Measurements from ENCODE around the gene ZNF878. TPM values are rescaled to one million over a fixed set of nuclear protein-coding genes. Genes with fewer than 3 reads are reported as not detected.

The ZNF878 gene
- total and polyA plus RNA-seq, 2 of the 8 experiments (the other 6 are each of a cell fraction or from before 2014, with no cell fraction given), result 0.91 to 9.1 TPM

GRCh38 chr19:12035220-12036172 lies 17.3 kb downstream of the ZNF878 start, which contains the start of gene ZNF433:
Gene ZNF433 (minus strand): TSS chr19:12035679. CDS start chr19:12035539, 140 bp downstream.
- H3K36me3 ChIP-seq (ENCODE audit: control insufficient read depth in 2 of 4, insufficient read depth in 4 of 4, low read length in 3 of 4), result peaks cover 0 to 2% (median 0%) of the 10 kb centered on the region in 4 experiments; a peak in 1 of 8 replicates
- H2AFZ ChIP-seq (ENCODE audit: low read length), result peak within 1 kb of the TSS; percentile 85; the same call in 1 of the 2 replicates
- H3K23me2 ChIP-seq (ENCODE audit: low read depth, low read length), result peaks cover 6% of the 10 kb centered on the region
- H2BK15ac ChIP-seq (ENCODE audit: low read length), result no peak within 1 kb of the TSS
- peak within 1 kb of the TSS; percentile 40 for H3K56ac ChIP-seq (replicated peaks; ENCODE audit: insufficient read length, low read depth, low read length)
- no peaks in the 10 kb centered on the region for H3K79me2 ChIP-seq (ENCODE audit: control insufficient read depth in 1 of 2, insufficient read depth in 2 of 2, low read length in 2 of 2)
- no peak within 1 kb of the TSS for H2BK120ac ChIP-seq (replicated peaks; ENCODE audit: low read depth, low read length)
- H3K4me2 ChIP-seq (ENCODE audit: insufficient read depth in 1 of 2, low read depth in 2 of 2, low read length in 2 of 2), result peak within 1 kb of the TSS; percentile 77 to 90
- H3K79me1 ChIP-seq (ENCODE audit: low read depth, low read length), result no peaks in the 10 kb centered on the region
- peak within 1 kb of the TSS; percentile 100; the same call in 1 of the 2 replicates for H4K8ac ChIP-seq (ENCODE audit: extremely low read depth, insufficient read depth, low read length)
- peak; percentile 65 for FAIRE-seq
- H3K9ac ChIP-seq (replicated peaks in 1 of 4; ENCODE audit: extremely low read depth in 1 of 4, low read depth in 3 of 4, low read length in 3 of 4), result peak within 1 kb of the TSS; percentile 9 to 84 (median 80)
- peak within 1 kb of the TSS; percentile 58 to 81 (median 80) for H3K4me3 ChIP-seq (ENCODE audit: extremely low read depth in 1 of 4, insufficient read depth in 2 of 4, low read depth in 3 of 4, low read length in 4 of 4)
- peak; percentile 76 to 99 for DNase-seq (ENCODE audit: low read depth in 1 of 2, low spot score in 2 of 2)
- no peak within 1 kb of the TSS for H3K4ac ChIP-seq (replicated peaks; ENCODE audit: insufficient read length, low read depth, low read length)
- H2BK5ac ChIP-seq (ENCODE audit: low read depth, low read length), result no peak within 1 kb of the TSS; the same call in 1 of the 2 replicates
- H4K91ac ChIP-seq (replicated peaks; ENCODE audit: insufficient read length, low read length), result no peak within 1 kb of the TSS
- peaks cover 0 to 7% (median 2%) of the 10 kb centered on the region in 4 experiments; a peak in 3 of 7 replicates for H3K27me3 ChIP-seq (replicated peaks in 1 of 4; ENCODE audit: control insufficient read depth in 3 of 4, extremely low read depth in 1 of 4, insufficient read depth in 3 of 4, low read length in 3 of 4)
- WGBS, 2 experiments (ENCODE audit: extremely low coverage in 1 of 2, insufficient coverage in 1 of 2, insufficient read length in 1 of 2, insufficient replicate concordance in 2 of 2, low coverage in 1 of 2, low lambda C conversion rate in 2 of 2, missing lambda C conversion rate in 1 of 2), result 2% methylated on average over 63 of the region's 68 CpGs; no CpG with 5 or more reads in 1 of the 2 experiments
- peak within 1 kb of the TSS; percentile 87; the same call in 1 of the 2 replicates for H2BK12ac ChIP-seq (ENCODE audit: low read depth, low read length)
- H3K14ac ChIP-seq (ENCODE audit: insufficient read length), result no peak within 1 kb of the TSS
- no peaks in the 10 kb centered on the region for H4K20me1 ChIP-seq (replicated peaks in 1 of 2; ENCODE audit: control insufficient read depth in 1 of 2, insufficient read depth in 2 of 2, low read length in 2 of 2)
- ChIA-PET CTCF (ENCODE audit: partially characterized antibody) (interaction anchor here (0.6 to 3.8 kb wide), 10 partner anchors 20 to 643 kb away, joined by 3 to 14 read pairs (median 3); no protein-coding TSS in a partner anchor), POLR2A (ENCODE audit: partially characterized antibody) (interaction anchor here (0.9 to 3.9 kb wide), 23 partner anchors 7 to 238 kb away, joined by 3 to 58 read pairs (median 4); partner anchors contain the start of genes ZNF136, ZNF20, ZNF491 and ZNF625)
- H4K5ac ChIP-seq (ENCODE audit: insufficient read length, low read depth, low read length), result no peak within 1 kb of the TSS
- H3K9me3 ChIP-seq (ENCODE audit: insufficient read depth in 2 of 2, low read depth in 1 of 2, low read length in 1 of 2), result no peaks in the 10 kb centered on the region; a peak in 1 of 4 replicates
- no peak within 1 kb of the TSS for H2BK20ac ChIP-seq (ENCODE audit: low read length)
- peak within 1 kb of the TSS; percentile 71; the same call in 1 of the 2 replicates for H3K18ac ChIP-seq (ENCODE audit: extremely low read depth, low read length)
- peak within 1 kb of the TSS; percentile 76; the same call in 1 of the 2 replicates for H3K27ac ChIP-seq (ENCODE audit: low read depth, low read length)
- no peak within 1 kb of the TSS for H3K23ac ChIP-seq (ENCODE audit: insufficient read length)
- H3K4me1 ChIP-seq (replicated peaks in 1 of 4; ENCODE audit: control insufficient read depth in 3 of 4, insufficient read depth in 4 of 4, low read length in 3 of 4), result peaks cover 0 to 4% (median 2%) of the 10 kb centered on the region in 4 experiments; a peak in 3 of 7 replicates
- no peak within 1 kb of the TSS for H2AK5ac ChIP-seq (ENCODE audit: low read depth, low read length)
- TF ChIP-seq, protein P1, sequence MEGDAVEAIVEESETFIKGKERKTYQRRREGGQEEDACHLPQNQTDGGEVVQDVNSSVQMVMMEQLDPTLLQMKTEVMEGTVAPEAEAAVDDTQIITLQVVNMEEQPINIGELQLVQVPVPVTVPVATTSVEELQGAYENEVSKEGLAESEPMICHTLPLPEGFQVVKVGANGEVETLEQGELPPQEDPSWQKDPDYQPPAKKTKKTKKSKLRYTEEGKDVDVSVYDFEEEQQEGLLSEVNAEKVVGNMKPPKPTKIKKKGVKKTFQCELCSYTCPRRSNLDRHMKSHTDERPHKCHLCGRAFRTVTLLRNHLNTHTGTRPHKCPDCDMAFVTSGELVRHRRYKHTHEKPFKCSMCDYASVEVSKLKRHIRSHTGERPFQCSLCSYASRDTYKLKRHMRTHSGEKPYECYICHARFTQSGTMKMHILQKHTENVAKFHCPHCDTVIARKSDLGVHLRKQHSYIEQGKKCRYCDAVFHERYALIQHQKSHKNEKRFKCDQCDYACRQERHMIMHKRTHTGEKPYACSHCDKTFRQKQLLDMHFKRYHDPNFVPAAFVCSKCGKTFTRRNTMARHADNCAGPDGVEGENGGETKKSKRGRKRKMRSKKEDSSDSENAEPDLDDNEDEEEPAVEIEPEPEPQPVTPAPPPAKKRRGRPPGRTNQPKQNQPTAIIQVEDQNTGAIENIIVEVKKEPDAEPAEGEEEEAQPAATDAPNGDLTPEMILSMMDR (IDR thresholded peaks at IDR 0.05; ENCODE audit: control extremely low read depth in 1 of 3, insufficient read depth in 1 of 3, low read depth in 1 of 3, low read length in 3 of 3), result peak in 1 of 3 experiments; percentile 11; a peak in 1 of 4 replicates
- TF ChIP-seq TBP (IDR thresholded peaks at IDR 0.05; ENCODE audit: low read depth, low read length) (peak; percentile 55; the same call in 1 of the 2 replicates), E2F6 (IDR thresholded peaks at IDR 0.05) (0 out of 2 replicates have a peak, but pooled peaks have one; percentile 41), YY1 (IDR thresholded peaks at IDR 0.05; ENCODE audit: low read depth, low read length) (no peak), RBBP5 (IDR thresholded peaks at IDR 0.05; ENCODE audit: borderline replicate concordance, low read depth, low read length) (peak; percentile 93), BACH1 (IDR thresholded peaks at IDR 0.05; ENCODE audit: low read length) (no peak)

All from H1 (cell line).